HCT116 (cell line): ENCODE data around the gene ARHGEF18. TPM values are rescaled to one million over a fixed set of nuclear protein-coding genes. Genes with fewer than 3 reads are reported as not detected.

Source experiments
- ATAC-seq: fragments of 200-7000 bp; cut with Tn5 transposase; 2 replicates; pipeline ENCODE4 v1.9.1; 2020; ENCODE audit warnings: mild to moderate bottlenecking, moderate library complexity
- BruUV-seq: library from RNA; stranded (reverse); fragments of 400-500 nt; replicated peaks from 2 replicates; lab custom pipeline; 2021; lab: Mats Ljungman, UMichigan
- CTCF ChIA-PET: fragments of 300-600 bp; sonication (Branson Sonifier 250); formaldehyde crosslinking; loops from one replicate; lab custom pipeline; 2021; ENCODE audit warnings: antibody characterized with exemption; lab: Charles Lee
- POLR2A ChIA-PET: fragments of 300-600, 350-600 bp; sonication (Branson Sonifier 250); formaldehyde crosslinking; loops from one replicate; lab custom pipeline; 2021; ENCODE audit warnings: antibody characterized with exemption; lab: Charles Lee
- RAD21 ChIA-PET, 2 experiments: fragments of 300-600 bp; sonication (Branson Sonifier 250); formaldehyde crosslinking; loops; one replicate each; lab custom pipeline; 2023; ENCODE audit warnings: low total read pairs in 2 of 2; ENCODE audit not compliant: uncharacterized antibody in 2 of 2, unreplicated experiment in 2 of 2, low non-redundant PET in 1 of 2; lab: Charles Lee
- DNase-seq: peaks from one replicate; pipeline ENCODE4 v3.0.0-alpha.2; 2010; ENCODE audit warnings: low read depth, low spot score
- H2AFZ ChIP-seq: fragments of 200-600 bp; shearing (Covaris generic), sonication (generic); 2 replicates; pipeline ENCODE4 v1.6.1; 2017; ENCODE audit warnings: low read depth, mixed run types, mixed read lengths, antibody characterized with exemption, low read length; ENCODE audit not compliant: poor library complexity, severe bottlenecking
- H3K27ac ChIP-seq: 2 replicates; pipeline ENCODE4 v1.5.1; 2012; ENCODE audit warnings: low read depth, low read length
- H3K27me3 ChIP-seq: fragments of 200-600 bp; sonication (generic); 2 replicates; pipeline ENCODE4 v1.6.1; 2016; ENCODE audit warnings: mixed run types, low read length, mixed read lengths; ENCODE audit not compliant: insufficient read depth
- H3K36me3 ChIP-seq, 2 experiments: fragments of 200-500 bp in 1 of 2; fragments of 200-600 bp in 1 of 2; sonication (Bioruptor generic) in 1 of 2; sonication (generic) in 1 of 2; 2 replicates each; pipeline versions ENCODE4 v1.5.1 to v1.6.1; 2014 to 2016; ENCODE audit warnings: low read length in 2 of 2, inconsistent platforms in 1 of 2, mixed read lengths in 1 of 2, mixed run types in 1 of 2; ENCODE audit not compliant: insufficient read depth in 2 of 2, control insufficient read depth in 1 of 2
- H3K4me1 ChIP-seq, 2 experiments: fragments of 200-600 bp in 1 of 2; sonication (generic) in 1 of 2; 2 replicates each; pipeline versions ENCODE4 v1.5.1 to v1.6.1; 2012 to 2017; ENCODE audit warnings: low read length in 2 of 2, inconsistent platforms in 1 of 2, mild to moderate bottlenecking in 1 of 2, mixed read lengths in 1 of 2, mixed run types in 1 of 2, moderate library complexity in 1 of 2; ENCODE audit not compliant: insufficient read depth in 2 of 2, control insufficient read depth in 1 of 2
- H3K4me2 ChIP-seq: fragments of 200-600 bp; sonication (generic); 2 replicates; pipeline ENCODE4 v1.6.1; 2017; ENCODE audit warnings: mixed run types, low read length, mixed read lengths
- H3K4me3 ChIP-seq, 2 experiments: fragments of 200-600 bp in 1 of 2; sonication (generic) in 1 of 2; replicated peaks in 1 of 2; 2 replicates each; pipeline ENCODE4 v1.5.1; 2011 to 2016; ENCODE audit warnings: low read length in 2 of 2, control low read depth in 1 of 2, low read depth in 1 of 2, mild to moderate bottlenecking in 1 of 2, mixed read lengths in 1 of 2, mixed run types in 1 of 2
- H3K79me2 ChIP-seq: fragments of 200-600 bp; sonication (generic); 2 replicates; pipeline ENCODE4 v1.6.1; 2017; ENCODE audit warnings: mild to moderate bottlenecking, mixed run types, low read length, moderate library complexity, mixed read lengths; ENCODE audit not compliant: insufficient read depth
- H3K9ac ChIP-seq: fragments of 200-600 bp; sonication (generic); 2 replicates; pipeline ENCODE4 v1.6.1; 2016; ENCODE audit warnings: low read length, mixed read lengths
- H3K9me2 ChIP-seq: fragments of 200-600 bp; sonication (generic), shearing (Covaris generic); 2 replicates; pipeline ENCODE4 v1.6.1; 2017; ENCODE audit warnings: mixed run types, mild to moderate bottlenecking, moderate library complexity; ENCODE audit not compliant: insufficient read depth
- H3K9me3 ChIP-seq, 2 experiments: fragments of 200-500 bp in 1 of 2; fragments of 200-600 bp in 1 of 2; sonication (Bioruptor generic) in 1 of 2; sonication (generic) in 1 of 2; 2 replicates each; pipeline ENCODE4 v1.6.1; 2014 to 2017; ENCODE audit warnings: low read length in 2 of 2, mixed read lengths in 2 of 2, inconsistent platforms in 1 of 2, low read depth in 1 of 2, mild to moderate bottlenecking in 1 of 2, mixed run types in 1 of 2, moderate library complexity in 1 of 2; ENCODE audit not compliant: control insufficient read depth in 1 of 2, insufficient read depth in 1 of 2
- H4K20me1 ChIP-seq: fragments of 200-600 bp; sonication (generic), shearing (Covaris generic); 2 replicates; pipeline ENCODE4 v1.6.1; 2017; ENCODE audit warnings: mixed run types, mild to moderate bottlenecking, moderate library complexity; ENCODE audit not compliant: insufficient read depth
- CTCF ChIP-seq, 3 experiments: fragments of 200-600 bp in 1 of 3; sonication (generic) in 1 of 3; IDR thresholded peaks in 2 of 3; conservative IDR thresholded peaks in 1 of 3; 2 replicates each; pipeline ENCODE4 v1.5.1; 2012 to 2017; ENCODE audit warnings: low read depth in 2 of 3, low read length in 2 of 3, antibody characterized with exemption in 1 of 3, borderline replicate concordance in 1 of 3, control low read depth in 1 of 3, mild to moderate bottlenecking in 1 of 3, mixed read lengths in 1 of 3, mixed run types in 1 of 3, moderate library complexity in 1 of 3; ENCODE audit not compliant: insufficient read depth in 1 of 3
- EZH2 ChIP-seq: fragments of 200-600 bp; sonication (generic); IDR thresholded peaks from 2 replicates; pipeline ENCODE4 v1.6.1; 2017; ENCODE audit warnings: antibody characterized with exemption, mixed run types
- FOSL1 ChIP-seq: IDR thresholded peaks from 2 replicates; pipeline ENCODE4 v1.6.1; 2012; ENCODE audit warnings: low read depth
- YY1 ChIP-seq: IDR thresholded peaks from 2 replicates; pipeline ENCODE4 v1.6.1; 2011; ENCODE audit warnings: low read length, low read depth, moderate library complexity, mild to moderate bottlenecking; ENCODE audit not compliant: insufficient replicate concordance; ENCODE audit errors: extremely low read depth
- ZNF274 ChIP-seq: fragments of 200-500 bp; sonication (Bioruptor generic); IDR thresholded peaks from 2 replicates; pipeline ENCODE4 v1.6.1; 2014; ENCODE audit warnings: mild to moderate bottlenecking, low read depth, low read length, inconsistent platforms
- intact Hi-C: fragments of 100-400 bp; cut with micrococcal nuclease; formaldehyde crosslinking; loops from 2 replicates; pipeline ENCODE4 v1.10.0; 2022
- total RNA-seq: library from RNA; stranded (reverse); gene quantifications from one replicate; pipeline ENCODE4 v1.2.1, GENCODE V29; 2021; ENCODE audit not compliant: unreplicated experiment

ARHGEF18 gene
- total RNA-seq, 1 experiment from 2014 or later, result 32.2 TPM

DNA sequence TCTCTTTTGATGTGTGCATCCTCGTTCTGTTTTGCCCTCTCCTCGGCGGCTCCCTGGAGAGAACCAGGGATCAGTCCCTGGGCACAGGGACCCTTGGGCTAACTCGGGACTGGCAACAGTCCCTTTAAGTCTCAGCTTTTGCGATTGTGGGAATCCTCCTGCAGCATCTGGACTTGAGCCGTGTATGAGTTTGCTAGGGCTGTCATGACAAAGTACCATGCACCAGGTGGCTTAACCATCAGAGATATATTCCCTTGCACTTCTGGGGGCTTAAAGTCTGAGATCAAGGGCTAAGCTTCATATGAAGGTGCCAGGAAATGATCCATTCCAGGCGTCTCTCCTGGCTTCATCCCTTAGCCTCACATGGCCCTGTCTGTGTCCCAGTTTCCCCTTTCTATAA lies 34.5 kb downstream of the ARHGEF18 start (continued):
- no peak for TF ChIP-seq CTCF (IDR thresholded peaks at IDR 0.05 in 2 of 3, conservative IDR thresholded peaks at IDR 0.05 in 1 of 3; ENCODE audit: borderline replicate concordance in 1 of 3, insufficient read depth in 1 of 3, low read depth in 2 of 3, low read length in 2 of 3)
- no peak for TF ChIP-seq FOSL1
- TF ChIP-seq ZNF274, result no peak
- TF ChIP-seq, all 23 proteins: peak for 0

GRCh38 chr19:7385062-7385461 lies 36.3 kb downstream of the ARHGEF18 start:
- RAD21 ChIA-PET, result no interaction called here
- no peaks in the 10 kb centered on the region for H3K79me2 ChIP-seq
- H3K4me3 ChIP-seq, result no peak overlapping the region
- H3K4me2 ChIP-seq, result no peak overlapping the region
- no peaks in the 10 kb centered on the region for H3K36me3 ChIP-seq
- no peaks in the 10 kb centered on the region for H3K9me3 ChIP-seq
- intact Hi-C loops, result loop anchor here (10.0 kb wide), 1 partner anchor 420 kb away; no protein-coding TSS in a partner anchor
- H4K20me1 ChIP-seq, result no peaks in the 10 kb centered on the region
- TF ChIP-seq EZH2 (no peak), YY1 (no peak)
- H3K4me1 ChIP-seq, result peaks cover 10 to 12% of the 10 kb centered on the region in 2 experiments
- no TSS peak for BruUV-seq
- H2AFZ ChIP-seq, result no peak overlapping the region
- POLR2A ChIA-PET, result interaction anchor here (0.7 kb wide), 1 partner anchor 20 kb away, joined by 3 read pairs; no protein-coding TSS in a partner anchor
- H3K27ac ChIP-seq, result no peak overlapping the region
- H3K27me3 ChIP-seq, result no peaks in the 10 kb centered on the region
- CTCF ChIA-PET, result interaction anchor here (1.1 kb wide), 1 partner anchor 8 kb away, joined by 4 read pairs; no protein-coding TSS in a partner anchor
- H3K9ac ChIP-seq, result no peak overlapping the region
- H3K9me2 ChIP-seq, result no peaks in the 10 kb centered on the region
- no peak for DNase-seq
- no peak for ATAC-seq
